CD1c-positive myeloid dendritic cell (primary cell): ENCODE data around the gene CBLIF.
"Not testable (repeated sequence)": the region's sequence is repeated elsewhere in the genome, so short reads cannot be mapped to it uniquely, and the experiment has no call there.

Experiments used
- DNase-seq: peaks from one replicate; pipeline ENCODE4 v3.0.0-alpha.2; 2016; ENCODE audit errors: extremely low spot score

The CBLIF gene

DNA sequence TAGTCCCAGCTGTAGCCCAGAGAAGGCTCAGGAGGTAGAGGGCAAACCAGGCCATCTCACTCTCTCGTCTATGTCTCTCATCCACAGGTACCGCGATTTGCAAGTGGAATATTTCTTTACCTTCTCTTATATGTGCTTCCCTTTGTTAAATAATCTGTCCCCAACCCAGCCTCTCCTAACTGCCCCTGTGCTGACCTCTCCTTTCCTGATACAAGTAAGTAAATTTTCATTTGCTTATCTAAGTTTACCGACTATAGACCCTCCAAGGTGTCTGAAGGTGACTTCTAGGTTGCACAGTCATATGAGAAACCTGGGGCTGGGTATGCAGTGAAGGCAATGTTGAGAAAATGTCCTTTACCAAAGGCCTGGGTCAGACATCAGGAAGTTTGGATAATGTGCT is at the start of gene CBLIF:
TSS of gene CBLIF (minus strand) at position 101 of the 400 bp plus-strand sequence. CDS start at position 55, 46 bp downstream.
- no peak for DNase-seq

DNA sequence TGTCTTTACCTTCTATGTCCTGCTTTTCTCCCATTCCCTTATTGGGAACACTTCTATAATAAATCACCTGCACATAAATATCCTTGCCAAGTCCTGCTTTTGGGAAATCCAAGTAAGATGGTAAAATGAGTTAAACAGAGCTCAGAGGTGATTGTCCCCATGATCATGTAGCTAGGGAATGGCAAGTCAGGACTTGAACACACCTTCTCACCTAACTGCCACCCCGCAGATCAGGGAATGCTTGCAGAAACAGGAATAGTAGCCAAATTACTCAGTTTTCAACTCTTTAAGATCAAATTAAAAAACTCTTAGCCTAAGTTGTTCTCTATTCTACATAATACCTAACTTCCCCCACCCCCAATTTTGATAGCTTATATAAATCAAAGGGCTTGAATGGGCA is 49.3 kb upstream of the CBLIF start:
- DNase-seq: no peak

GRCh38 chr11:59891781-59892181 is 46.5 kb upstream of the CBLIF start:
- DNase-seq: no peak

DNA sequence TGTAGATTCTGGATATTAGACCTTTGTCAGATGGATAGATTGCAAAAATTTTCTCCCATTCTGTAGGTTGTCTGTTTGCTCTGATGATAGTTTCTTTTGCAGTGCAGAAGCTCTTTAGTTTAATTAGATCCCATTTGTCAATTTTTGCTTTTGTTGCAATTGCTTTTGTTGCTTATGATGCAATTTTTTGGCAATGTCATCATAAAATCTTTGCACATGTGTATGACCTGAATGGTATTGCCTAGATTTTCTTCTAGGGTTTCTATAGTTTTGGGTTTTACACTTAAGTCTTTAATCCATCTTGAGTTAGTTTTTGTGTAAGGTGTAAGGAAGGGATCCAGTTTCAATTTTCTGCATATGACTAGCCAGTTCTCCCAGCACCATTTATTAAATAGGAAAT is 41.9 kb upstream of the CBLIF start:
- DNase-seq: not testable (repeated sequence)

GRCh38 chr11:59883597-59883996 is 38.3 kb upstream of the CBLIF start:
- DNase-seq: no peak

DNA sequence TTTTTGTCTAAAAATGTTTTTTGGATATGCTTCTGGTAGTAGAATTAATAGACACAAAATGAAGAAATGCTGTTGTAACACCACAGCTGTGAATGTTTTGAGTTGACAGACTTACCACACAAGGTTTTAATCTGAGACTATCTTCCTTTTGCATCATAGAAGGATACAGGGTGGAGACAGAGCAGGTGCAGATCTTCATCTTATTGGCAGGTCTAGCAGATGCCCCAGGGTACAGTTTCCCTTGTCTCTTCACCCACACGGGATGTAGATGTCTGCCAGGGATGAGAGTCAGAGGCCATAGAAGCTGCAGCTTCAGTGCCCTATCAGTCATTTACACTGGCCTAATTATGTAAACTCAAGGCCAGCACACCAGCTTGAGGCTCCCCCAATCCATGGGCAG is 34.3 kb upstream of the CBLIF start:
- DNase-seq: no peak

- DNase-seq: no peak
Measured at GRCh38 chr11:59878575-59878974, 33.3 kb upstream of the CBLIF start, which contains the start of gene OOSP3. Gene OOSP3 (plus strand): TSS chr11:59878782. CDS start chr11:59878809, 27 bp downstream.

GRCh38 chr11:59877784-59878183 is 32.5 kb upstream of the CBLIF start:
- no peak for DNase-seq

DNA sequence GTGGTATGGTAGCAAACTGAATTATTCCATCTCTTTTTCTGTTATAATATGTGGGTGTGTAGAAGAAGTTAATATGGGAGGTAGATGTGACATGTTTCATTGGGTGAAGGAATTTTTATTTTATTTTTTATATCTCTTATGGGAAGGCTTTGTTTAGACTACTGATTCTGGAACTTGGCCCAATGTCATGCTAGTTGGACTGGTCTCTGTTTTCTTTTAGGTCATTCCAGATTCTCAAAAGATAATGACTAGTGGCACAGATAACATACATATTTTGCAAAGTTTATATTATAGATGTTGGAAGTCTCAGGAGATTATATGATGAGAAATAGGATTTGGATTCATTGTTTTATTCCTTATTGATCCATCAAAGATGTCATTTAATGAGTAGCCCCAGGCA is 32.0 kb upstream of the CBLIF start:
- no peak for DNase-seq

GRCh38 chr11:59875856-59876519 is 30.7 kb upstream of the CBLIF start:
- no peak for DNase-seq

- no peak for DNase-seq
Measured at GRCh38 chr11:59872076-59872475, 26.8 kb upstream of the CBLIF start.

- DNase-seq: no peak
Measured at GRCh38 chr11:59867946-59868345, 22.6 kb upstream of the CBLIF start.

GRCh38 chr11:59866836-59867235 is 21.5 kb upstream of the CBLIF start:
- peak; percentile 33 for DNase-seq

DNA sequence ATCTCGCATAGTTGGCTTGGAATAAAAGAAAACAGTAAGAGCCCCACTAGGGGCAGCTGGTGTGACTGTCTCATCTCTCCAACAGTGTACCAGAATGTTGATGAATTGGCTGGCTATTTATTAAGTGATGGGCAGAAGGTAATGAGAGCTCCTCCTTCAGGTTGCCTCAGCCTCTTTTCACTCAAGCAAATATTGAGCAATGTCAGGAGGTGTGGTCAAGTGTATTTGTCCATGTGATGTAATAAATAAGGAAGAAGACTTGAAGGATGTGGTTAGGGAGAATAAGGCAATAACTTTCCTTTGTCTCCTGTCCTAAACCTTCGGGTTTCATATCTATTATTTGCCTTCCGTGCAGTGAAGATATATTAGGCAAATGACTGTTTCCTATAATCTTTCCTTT is 21.1 kb upstream of the CBLIF start, which contains the start of gene TCN1:
TSS of gene TCN1 (minus strand) at position 91 of the 400 bp plus-strand sequence. CDS start at position 74, 17 bp downstream.
- DNase-seq: peak; percentile 79

DNA sequence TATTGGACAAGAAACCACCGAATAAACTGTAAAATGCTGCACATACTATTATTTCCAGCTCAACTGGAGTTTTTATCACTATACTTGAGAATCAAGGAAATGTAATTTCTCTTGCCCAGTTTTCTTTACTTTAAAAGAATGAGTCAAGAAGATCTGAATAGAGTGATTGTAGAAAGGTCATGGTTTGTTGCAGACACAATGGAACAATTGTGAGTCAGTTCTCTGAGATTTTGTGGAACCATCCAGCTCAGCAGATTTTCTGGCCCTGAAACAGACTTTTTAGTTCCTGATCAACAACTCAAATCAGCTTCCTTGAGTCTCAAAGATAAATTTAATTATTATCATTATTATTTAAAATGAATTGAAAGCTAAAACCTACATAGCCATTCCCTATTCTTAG is 19.7 kb upstream of the CBLIF start:
- DNase-seq: peak; percentile 9

- no peak for DNase-seq
Measured at GRCh38 chr11:59862252-59862651, 17.0 kb upstream of the CBLIF start.

DNA sequence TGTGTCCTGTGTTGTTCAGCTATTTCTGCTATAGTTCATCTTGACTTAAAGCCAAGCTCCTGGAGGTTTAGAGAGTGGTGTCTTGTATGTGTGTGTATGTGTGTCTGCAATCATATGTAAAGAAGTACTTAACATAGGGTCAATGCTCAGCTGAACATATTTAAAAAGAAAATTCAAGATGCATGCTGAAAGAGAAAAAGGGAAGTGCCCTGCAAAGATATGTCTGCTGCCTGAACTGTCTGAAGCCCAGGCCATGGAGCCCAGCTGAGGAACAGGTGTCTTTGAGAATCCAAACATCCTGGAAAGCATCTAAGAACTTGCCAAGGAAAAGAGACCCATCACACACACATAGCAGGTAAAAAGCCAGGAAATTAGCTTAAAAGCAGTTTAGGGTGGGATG is 14.4 kb upstream of the CBLIF start:
- no peak for DNase-seq

- no peak for DNase-seq
Measured at GRCh38 chr11:59857439-59858434, 12.4 kb upstream of the CBLIF start.

DNA sequence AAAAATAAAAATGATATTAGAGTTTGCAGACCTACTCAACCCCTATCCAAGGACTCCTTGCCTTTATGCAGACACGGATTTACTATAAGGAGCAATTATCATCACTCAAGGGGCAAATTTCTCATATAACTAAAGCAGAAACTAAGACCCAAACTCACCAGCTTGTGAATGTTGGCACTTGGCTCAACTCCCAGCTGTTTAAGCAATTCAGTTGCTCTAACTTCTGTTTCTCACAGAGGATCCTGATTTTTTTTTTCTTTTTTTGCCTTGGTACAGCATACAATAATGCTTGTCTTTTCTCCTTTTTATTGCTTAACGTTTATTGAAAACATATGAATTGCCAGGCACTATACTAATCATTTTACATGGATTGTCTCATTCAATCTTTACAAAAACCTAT is 9.6 kb upstream of the CBLIF start:
- DNase-seq: no peak

DNA sequence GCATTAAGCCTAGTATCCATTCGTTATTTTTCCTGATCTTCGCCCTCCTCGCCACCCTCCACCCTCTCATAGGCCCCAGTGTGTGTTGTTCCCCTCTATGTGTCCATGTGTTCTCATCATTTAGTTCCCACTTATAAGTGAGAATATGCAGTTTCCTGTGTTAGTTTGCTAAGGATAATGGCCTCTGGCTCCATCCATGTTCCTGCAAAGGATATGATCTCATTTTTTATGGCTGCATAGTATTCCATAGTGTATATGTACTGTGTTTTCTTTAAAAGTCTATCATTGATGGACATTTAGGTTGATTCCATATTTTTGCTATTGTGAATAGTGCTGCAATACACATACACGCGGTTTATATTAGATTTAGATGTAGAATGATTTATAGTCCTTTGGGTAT is 6.1 kb upstream of the CBLIF start:
- DNase-seq: not testable (repeated sequence)

DNA sequence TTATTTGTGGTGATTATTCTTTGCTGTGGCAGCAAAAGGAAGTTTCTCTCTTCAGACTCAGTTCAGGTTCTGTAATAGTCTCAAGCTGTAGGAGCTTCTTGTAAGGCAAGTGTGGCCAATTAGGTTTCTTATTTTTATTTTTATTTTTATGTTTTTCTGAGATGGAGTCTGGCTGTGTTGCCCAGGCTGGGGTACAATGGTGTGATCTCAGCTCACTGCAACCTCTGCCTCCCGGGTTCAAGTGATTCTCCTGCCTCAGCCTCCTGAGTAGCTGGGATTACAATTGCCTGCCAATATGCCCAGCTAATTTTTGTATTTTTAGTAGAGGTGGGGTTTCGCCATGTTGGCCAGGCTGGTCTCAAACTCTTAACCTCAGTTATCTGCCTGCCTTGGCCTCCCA is 4.3 kb upstream of the CBLIF start:
- DNase-seq: not testable (repeated sequence)

DNA sequence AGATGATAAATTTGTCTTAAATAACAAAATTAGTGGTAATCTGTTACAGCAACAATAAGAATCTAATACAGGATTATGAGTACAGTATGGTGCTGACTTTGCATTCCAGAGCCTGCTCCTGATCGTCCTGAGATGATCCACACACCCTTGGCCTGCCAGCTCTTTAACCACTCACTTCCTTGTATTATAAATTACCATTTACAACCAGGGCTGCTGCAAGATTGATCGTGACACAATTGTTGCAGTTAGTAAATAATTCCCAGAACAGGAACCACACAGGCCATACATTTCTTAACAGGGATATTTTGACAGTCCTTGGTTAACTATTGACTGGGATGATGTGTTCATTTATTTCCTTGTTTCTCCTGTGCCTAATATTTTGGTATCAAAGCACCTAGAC is 3.8 kb upstream of the CBLIF start:
- DNase-seq: no peak

DNA sequence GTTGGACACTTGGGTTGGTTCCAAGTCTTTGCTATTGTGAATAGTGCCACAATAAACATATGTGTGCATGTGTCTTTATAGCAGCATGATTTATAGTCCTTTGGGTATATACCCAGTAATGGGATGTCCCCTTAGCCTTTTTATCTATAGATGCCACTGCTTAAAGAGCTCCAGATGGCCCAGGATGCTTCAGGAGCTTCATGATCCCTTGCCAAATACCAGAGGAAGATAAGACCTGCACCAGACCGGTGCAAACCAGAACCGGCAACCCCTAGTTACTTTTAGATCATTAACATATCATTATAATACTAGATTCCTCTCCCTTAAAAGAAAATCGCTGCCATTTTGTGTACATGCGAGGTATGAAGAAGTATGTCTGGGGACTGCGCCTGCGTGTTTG is 3.1 kb upstream of the CBLIF start:
- not testable (repeated sequence) for DNase-seq
